Osteoblast (primary cell): ENCODE results near the gene BAG1. TPM values are rescaled to one million over a fixed set of nuclear protein-coding genes. Genes with fewer than 3 reads are reported as not detected.

ENCODE experiments used
- DNase-seq: peaks from one replicate; pipeline ENCODE4 v3.0.0; 2011; ENCODE audit warnings: low spot score, mixed read lengths; ENCODE audit not compliant: insufficient read length; ENCODE audit errors: missing footprints
- H2AFZ ChIP-seq: 2 replicates; pipeline ENCODE4 v1.6.0; 2011; ENCODE audit warnings: mild to moderate bottlenecking, low read length
- H3K27ac ChIP-seq: 2 replicates; pipeline ENCODE4 v1.5.1; 2011; ENCODE audit warnings: mild to moderate bottlenecking, low read depth, low read length, moderate library complexity
- H3K27me3 ChIP-seq: 2 replicates; pipeline ENCODE4 v1.6.0; 2012; ENCODE audit warnings: mild to moderate bottlenecking, control low read depth, inconsistent platforms, low read length, moderate library complexity; ENCODE audit not compliant: insufficient read depth
- H3K36me3 ChIP-seq: 2 replicates; pipeline ENCODE4 v1.5.1; 2011; ENCODE audit warnings: mild to moderate bottlenecking, low read length, control low read depth, moderate library complexity; ENCODE audit not compliant: insufficient read depth
- H3K4me1 ChIP-seq: 2 replicates; pipeline ENCODE4 v1.5.1; 2011; ENCODE audit warnings: mild to moderate bottlenecking, low read length, control low read depth, moderate library complexity; ENCODE audit not compliant: insufficient read depth
- H3K4me2 ChIP-seq: 2 replicates; pipeline ENCODE4 v1.6.0; 2011; ENCODE audit warnings: mild to moderate bottlenecking, low read length; ENCODE audit not compliant: insufficient read depth
- H3K4me3 ChIP-seq: fragments of 200-600 bp; sonication (generic); 3 replicates; pipeline ENCODE4 v1.5.1; 2012; ENCODE audit warnings: mild to moderate bottlenecking, low read length, inconsistent platforms; ENCODE audit not compliant: insufficient read depth
- H3K79me2 ChIP-seq: 2 replicates; pipeline ENCODE4 v1.6.0; 2012; ENCODE audit warnings: mild to moderate bottlenecking, low read length, control low read depth, inconsistent platforms; ENCODE audit not compliant: insufficient read depth
- H3K9me3 ChIP-seq: 2 replicates; pipeline ENCODE4 v1.5.1; 2011; ENCODE audit warnings: low read depth, low read length, control low read depth
- H4K20me1 ChIP-seq: 2 replicates; pipeline ENCODE4 v1.6.0; 2012; ENCODE audit warnings: mild to moderate bottlenecking, low read length, control low read depth; ENCODE audit not compliant: insufficient read depth
- CTCF ChIP-seq: IDR thresholded peaks from 2 replicates; pipeline ENCODE4 v1.5.1; 2011; ENCODE audit warnings: mild to moderate bottlenecking, low read depth, low read length, moderate library complexity; ENCODE audit errors: extremely low read depth
- total RNA-seq: library from RNA; depleted of rRNA; stranded (reverse); fragments of >200 nt; gene quantifications from 2 replicates; pipeline ENCODE4 v1.2.3, GENCODE V29; 2012

The BAG1 gene
- total RNA-seq, 1 donor: 29.3 TPM

GRCh38 chr9:33289496-33289895, 25.0 kb upstream of the BAG1 start:
- Histone ChIP-seq H2AFZ (peak overlapping the region; percentile 56), H3K4me2 (peak overlapping the region; percentile 99), H3K36me3 (peaks cover 27% of the 10 kb centered on the region), H3K4me3 (peak overlapping the region; percentile 84), H3K27me3 (no peaks in the 10 kb centered on the region), H3K79me2 (peaks cover 41% of the 10 kb centered on the region), H4K20me1 (peaks cover 2% of the 10 kb centered on the region), H3K27ac (peak overlapping the region; percentile 100), H3K9me3 (no peaks in the 10 kb centered on the region), H3K4me1 (peaks cover 15% of the 10 kb centered on the region)
- no peak for TF ChIP-seq CTCF
- DNase-seq: peak; percentile 63

- H4K20me1 ChIP-seq: peaks cover 2% of the 10 kb centered on the region
- no peak for TF ChIP-seq CTCF
- no peak overlapping the region for H3K4me3 ChIP-seq
- peak overlapping the region; percentile 99 for H3K4me2 ChIP-seq
- no peaks in the 10 kb centered on the region for H3K9me3 ChIP-seq
- H3K4me1 ChIP-seq: peaks cover 15% of the 10 kb centered on the region
- no peaks in the 10 kb centered on the region for H3K27me3 ChIP-seq
- H3K27ac ChIP-seq: peak overlapping the region; percentile 100
- H3K36me3 ChIP-seq: peaks cover 22% of the 10 kb centered on the region
- no peak overlapping the region for H2AFZ ChIP-seq
- H3K79me2 ChIP-seq: peaks cover 35% of the 10 kb centered on the region
- DNase-seq: no peak
Measured at GRCh38 chr9:33288828-33289483, 24.4 kb upstream of the BAG1 start.

GRCh38 chr9:33288235-33288634, 23.7 kb upstream of the BAG1 start:
- H3K27ac ChIP-seq: no peak overlapping the region
- no peaks in the 10 kb centered on the region for H3K9me3 ChIP-seq
- DNase-seq: no peak
- no peaks in the 10 kb centered on the region for H3K27me3 ChIP-seq
- H3K36me3 ChIP-seq: peaks cover 15% of the 10 kb centered on the region
- H2AFZ ChIP-seq: no peak overlapping the region
- no peak overlapping the region for H3K4me3 ChIP-seq
- peaks cover 15% of the 10 kb centered on the region for H3K4me1 ChIP-seq
- H4K20me1 ChIP-seq: peaks cover 2% of the 10 kb centered on the region
- TF ChIP-seq CTCF: no peak
- peaks cover 28% of the 10 kb centered on the region for H3K79me2 ChIP-seq
- no peak overlapping the region for H3K4me2 ChIP-seq

- DNase-seq: peak; percentile 92
- Histone ChIP-seq H3K27ac (peak overlapping the region; percentile 7), H3K36me3 (peaks cover 5% of the 10 kb centered on the region), H3K4me2 (no peak overlapping the region), H3K27me3 (no peaks in the 10 kb centered on the region), H3K4me1 (peaks cover 12% of the 10 kb centered on the region), H4K20me1 (no peaks in the 10 kb centered on the region), H2AFZ (peak overlapping the region; percentile 25), H3K79me2 (peaks cover 17% of the 10 kb centered on the region), H3K4me3 (no peak overlapping the region), H3K9me3 (no peaks in the 10 kb centered on the region)
- peak; percentile 89 for TF ChIP-seq CTCF
Measured at GRCh38 chr9:33287087-33287490, 22.6 kb upstream of the BAG1 start.
